GM20000 (cell line): ENCODE data around the gene HMGN3.

Source experiments
- DNase-seq: peaks from one replicate; pipeline ENCODE4 v3.0.0; 2012; ENCODE audit warnings: low spot score
- TF ChIP-seq, protein P1 (sequence below): IDR thresholded peaks from 2 replicates; pipeline ENCODE4 v1.5.1; 2012; ENCODE audit warnings: mild to moderate bottlenecking, control low read depth; ENCODE audit errors: extremely low read depth, missing control alignments

The HMGN3 gene

DNA sequence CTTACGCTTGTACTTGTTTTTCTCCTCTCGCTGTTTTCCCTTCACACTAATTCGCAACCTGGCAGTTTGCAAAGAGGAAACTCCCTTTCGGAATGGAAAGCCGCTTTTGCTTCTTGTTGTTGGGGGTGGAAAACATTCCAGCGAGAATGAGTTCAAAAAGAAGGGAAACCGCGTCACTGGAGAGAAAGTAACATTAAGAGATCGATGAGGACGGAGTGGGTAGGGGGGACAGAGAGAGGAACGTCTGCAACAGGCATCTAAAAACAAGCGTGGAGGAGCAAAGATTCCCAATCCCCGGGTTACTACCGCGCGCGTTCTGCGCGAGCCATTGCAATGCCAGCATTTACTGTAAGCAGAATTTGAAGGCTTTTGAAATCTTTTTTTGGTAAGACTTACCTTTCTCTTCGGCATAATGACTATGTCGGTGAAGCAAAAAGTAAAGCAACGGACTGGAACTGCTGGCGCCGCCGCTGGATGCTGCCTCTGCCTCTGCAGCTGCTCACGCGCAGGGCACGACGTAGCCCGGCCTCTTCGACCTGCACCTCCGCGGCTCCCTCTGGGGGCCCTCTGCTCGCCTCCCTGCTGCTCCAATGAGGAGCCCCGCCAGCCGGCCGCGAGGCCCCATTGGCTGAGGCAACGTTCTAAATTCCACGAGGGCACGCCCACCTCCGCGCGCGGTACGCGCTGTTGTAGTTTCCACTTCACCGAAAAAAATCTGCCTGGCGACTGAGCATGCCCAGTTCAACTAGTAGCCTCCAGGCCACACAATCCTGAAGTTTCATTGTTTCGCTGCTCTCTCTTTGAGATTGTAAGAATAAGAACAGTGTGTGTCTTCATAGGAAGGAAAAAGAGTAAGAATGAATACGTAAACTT, at the start of gene HMGN3:
TSS of gene HMGN3 (minus strand) at position 533 of the 873 bp plus-strand sequence.
- TF ChIP-seq, protein P1, sequence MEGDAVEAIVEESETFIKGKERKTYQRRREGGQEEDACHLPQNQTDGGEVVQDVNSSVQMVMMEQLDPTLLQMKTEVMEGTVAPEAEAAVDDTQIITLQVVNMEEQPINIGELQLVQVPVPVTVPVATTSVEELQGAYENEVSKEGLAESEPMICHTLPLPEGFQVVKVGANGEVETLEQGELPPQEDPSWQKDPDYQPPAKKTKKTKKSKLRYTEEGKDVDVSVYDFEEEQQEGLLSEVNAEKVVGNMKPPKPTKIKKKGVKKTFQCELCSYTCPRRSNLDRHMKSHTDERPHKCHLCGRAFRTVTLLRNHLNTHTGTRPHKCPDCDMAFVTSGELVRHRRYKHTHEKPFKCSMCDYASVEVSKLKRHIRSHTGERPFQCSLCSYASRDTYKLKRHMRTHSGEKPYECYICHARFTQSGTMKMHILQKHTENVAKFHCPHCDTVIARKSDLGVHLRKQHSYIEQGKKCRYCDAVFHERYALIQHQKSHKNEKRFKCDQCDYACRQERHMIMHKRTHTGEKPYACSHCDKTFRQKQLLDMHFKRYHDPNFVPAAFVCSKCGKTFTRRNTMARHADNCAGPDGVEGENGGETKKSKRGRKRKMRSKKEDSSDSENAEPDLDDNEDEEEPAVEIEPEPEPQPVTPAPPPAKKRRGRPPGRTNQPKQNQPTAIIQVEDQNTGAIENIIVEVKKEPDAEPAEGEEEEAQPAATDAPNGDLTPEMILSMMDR: no peak
- peak; percentile 89 for DNase-seq

DNA sequence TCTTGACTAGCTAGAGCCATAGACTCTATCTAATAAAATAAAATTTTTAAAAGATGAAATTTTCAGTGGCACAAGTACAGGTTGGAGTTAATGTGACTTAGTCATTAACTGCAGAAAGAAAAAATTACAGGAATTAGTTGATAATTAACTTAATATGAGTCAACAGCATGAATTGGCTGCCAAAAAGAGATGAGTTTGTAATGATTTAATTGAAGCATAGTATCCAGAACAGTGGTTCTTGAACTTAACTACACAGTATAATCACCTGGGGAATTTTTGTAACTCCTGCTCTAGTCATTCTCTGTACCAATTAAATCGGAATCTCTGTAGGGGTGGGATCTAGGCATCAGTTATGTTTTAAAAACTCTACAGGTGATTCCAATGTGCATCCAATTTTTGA, 46.3 kb upstream of the HMGN3 start:
- TF ChIP-seq, protein P1: no peak
- no peak for DNase-seq

DNA sequence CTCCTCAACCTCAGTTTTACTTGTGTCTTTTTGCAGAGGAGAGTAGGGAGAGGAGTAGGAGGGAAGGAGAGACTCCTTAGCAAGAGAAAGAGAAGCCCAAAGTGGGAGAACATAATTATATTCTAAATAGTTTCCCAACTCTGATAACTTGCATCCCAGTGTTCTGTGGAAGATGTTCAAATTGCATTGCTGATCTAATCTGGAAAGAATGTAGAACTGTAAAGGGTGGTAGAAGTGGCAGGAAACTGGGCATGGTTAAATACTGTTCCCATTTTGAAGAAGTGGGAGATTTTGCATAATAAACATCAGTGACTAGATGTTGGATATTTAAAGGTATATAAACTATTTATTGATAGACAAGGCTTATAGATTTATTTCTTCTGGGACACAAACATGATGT, 42.6 kb upstream of the HMGN3 start:
- TF ChIP-seq, protein P1: no peak
- no peak for DNase-seq

DNA sequence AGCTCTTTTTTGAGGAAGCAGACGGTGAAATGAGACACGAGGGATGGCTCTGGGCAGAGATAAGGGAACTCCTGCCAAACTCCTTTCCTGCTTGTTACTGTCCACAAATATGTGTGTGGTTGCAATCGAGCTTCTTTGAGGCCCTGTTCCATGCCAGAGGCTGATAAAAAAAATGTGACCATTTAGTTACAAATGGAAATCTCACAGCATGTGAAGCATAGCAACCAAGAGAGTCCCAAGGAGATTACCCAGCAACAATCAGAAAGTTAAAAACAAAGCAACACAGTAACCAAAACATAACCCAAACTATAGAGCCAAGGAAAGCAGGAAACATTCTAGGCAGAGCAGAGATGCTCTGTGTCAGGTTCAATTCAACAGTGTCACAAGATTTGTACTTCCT, 35.4 kb upstream of the HMGN3 start:
- DNase-seq: no peak
- TF ChIP-seq, protein P1: no peak

DNA sequence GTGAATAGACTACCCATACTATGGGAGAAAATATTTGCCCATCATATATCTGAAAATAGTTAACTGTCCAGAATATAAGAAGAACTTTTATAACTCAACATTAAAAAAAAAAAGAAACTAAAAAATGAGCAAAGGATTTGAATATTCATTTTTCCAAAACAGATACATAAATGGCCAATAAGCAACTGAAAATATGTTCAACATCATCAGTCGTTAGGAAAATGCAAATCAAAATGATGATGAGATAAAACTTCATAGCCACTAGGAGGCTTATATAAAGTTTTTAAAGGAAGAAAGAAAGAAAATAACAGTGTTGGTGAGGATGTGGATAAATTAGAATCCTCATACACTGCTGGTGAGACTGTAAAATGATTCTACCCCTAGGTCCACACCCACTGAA, 32.6 kb upstream of the HMGN3 start:
- DNase-seq: no peak
- TF ChIP-seq, protein P1: no peak

DNA sequence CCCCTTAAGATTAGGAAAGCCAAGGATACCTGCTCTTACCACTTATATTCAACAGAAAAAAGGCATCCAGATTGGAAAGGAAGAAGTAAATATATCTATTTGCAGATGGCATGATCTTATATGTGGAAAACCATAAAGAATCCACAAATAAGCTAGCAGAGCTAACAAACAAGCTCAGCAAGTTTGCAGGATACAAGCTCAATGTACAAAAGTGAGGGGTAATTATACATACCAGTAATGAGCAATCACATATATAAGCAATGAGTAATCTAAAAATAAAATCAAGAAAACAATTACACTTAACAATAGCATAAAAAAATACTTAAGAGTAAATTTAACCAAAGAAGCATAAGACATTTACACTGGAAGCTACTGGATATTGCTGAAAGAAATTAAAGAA, 31.6 kb upstream of the HMGN3 start:
- TF ChIP-seq, protein P1: no peak
- no peak for DNase-seq

DNA sequence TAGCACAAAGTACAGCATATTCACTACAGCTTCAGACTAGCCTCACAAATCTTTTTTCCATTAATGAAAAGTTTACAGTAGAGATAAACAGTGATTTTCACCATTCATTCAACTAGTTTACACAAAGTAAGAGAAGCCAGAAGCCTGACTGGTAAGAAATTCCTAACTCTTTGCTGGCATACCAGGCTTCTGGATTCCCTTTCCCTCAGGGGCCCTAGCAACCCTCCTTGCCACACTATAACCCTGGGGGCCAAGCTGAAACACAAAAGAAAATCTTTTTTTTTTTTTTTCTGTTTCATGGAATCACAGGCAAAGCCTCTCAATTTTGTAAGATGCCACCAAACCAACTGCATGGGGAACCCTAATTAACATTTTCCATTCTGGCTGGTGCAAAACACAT, 28.9 kb upstream of the HMGN3 start:
- TF ChIP-seq, protein P1: no peak
- no peak for DNase-seq
